Measurements from ENCODE around the gene CEACAM19. TPM values are rescaled to one million over a fixed set of nuclear protein-coding genes. Genes with fewer than 3 reads are reported as not detected.

Gene CEACAM19
- total RNA-seq, 1 experiment from 2014 or later, result 1.2 TPM

- ChIA-PET POLR2A (no interaction called here), CTCF (no interaction called here)
- no peak for ATAC-seq
- TF ChIP-seq SIN3A (IDR thresholded peaks at IDR 0.05; ENCODE audit: borderline replicate concordance, insufficient read depth, low read depth, low read length) (no peak), TCF7L2 (IDR thresholded peaks at IDR 0.05; ENCODE audit: low read depth, low read length) (no peak), REST (IDR thresholded peaks at IDR 0.05; ENCODE audit: insufficient read depth in 1 of 2, low read depth in 2 of 2, low read length in 1 of 2) (no peak), POLR2AphosphoS5 (IDR thresholded peaks at IDR 0.05; ENCODE audit: low read depth, low read length) (no peak), CTCF (IDR thresholded peaks at IDR 0.05) (no peak)
- H3K36me3 ChIP-seq (ENCODE audit: control insufficient read depth, insufficient read depth, low read length), result no peaks in the 10 kb centered on the region
- H3K27me3 ChIP-seq (ENCODE audit: control insufficient read depth, insufficient read depth, low read length), result no peaks in the 10 kb centered on the region
- no TSS peak for BruUV-seq (replicated peaks)
- no peak for DNase-seq (ENCODE audit: low read depth, low spot score)
- intact Hi-C loops (cut with micrococcal nuclease; ENCODE audit: unreplicated experiment), result no loop called here
- in situ Hi-C loops (cut with HindIII; ENCODE audit: low pct_unique_long_range_greater_than_20kb, low sequenced_read_pairs), result no loop called here
- H3K4me3 ChIP-seq (ENCODE audit: low read depth in 2 of 2, low read length in 2 of 2), result no peak overlapping the region
- H3K4me1 ChIP-seq (ENCODE audit: control insufficient read depth, insufficient read depth, low read length), result no peaks in the 10 kb centered on the region
- no peak overlapping the region for H3K27ac ChIP-seq (ENCODE audit: low read length)
- no peaks in the 10 kb centered on the region for H3K9me3 ChIP-seq (ENCODE audit: control insufficient read depth, insufficient read depth, low read depth, low read length)
Observed at GRCh38 chr19:44660081-44660480, 11.2 kb upstream of the CEACAM19 start.

GRCh38 chr19:44661205-44661604 lies 10.1 kb upstream of the CEACAM19 start:
- Histone ChIP-seq H3K4me3 (ENCODE audit: low read depth in 2 of 2, low read length in 2 of 2) (no peak overlapping the region), H3K4me1 (ENCODE audit: control insufficient read depth, insufficient read depth, low read length) (no peaks in the 10 kb centered on the region), H3K27me3 (ENCODE audit: control insufficient read depth, insufficient read depth, low read length) (no peaks in the 10 kb centered on the region), H3K27ac (ENCODE audit: low read length) (no peak overlapping the region), H3K9me3 (ENCODE audit: control insufficient read depth, insufficient read depth, low read depth, low read length) (no peaks in the 10 kb centered on the region), H3K36me3 (ENCODE audit: control insufficient read depth, insufficient read depth, low read length) (no peaks in the 10 kb centered on the region)
- DNase-seq (ENCODE audit: low read depth, low spot score) (no peak), ATAC-seq (no peak)
- POLR2A ChIA-PET, result no interaction called here
- no TSS peak for BruUV-seq (replicated peaks)
- no peak for TF ChIP-seq POLR2AphosphoS5 (IDR thresholded peaks at IDR 0.05; ENCODE audit: low read depth, low read length)
- no peak for TF ChIP-seq SIN3A (IDR thresholded peaks at IDR 0.05; ENCODE audit: borderline replicate concordance, insufficient read depth, low read depth, low read length)
- TF ChIP-seq REST (IDR thresholded peaks at IDR 0.05; ENCODE audit: insufficient read depth in 1 of 2, low read depth in 2 of 2, low read length in 1 of 2), result no peak
- no peak for TF ChIP-seq CTCF (IDR thresholded peaks at IDR 0.05)
- TF ChIP-seq TCF7L2 (IDR thresholded peaks at IDR 0.05; ENCODE audit: low read depth, low read length), result no peak
- in situ Hi-C loops (cut with HindIII; ENCODE audit: low pct_unique_long_range_greater_than_20kb, low sequenced_read_pairs) (no loop called here), intact Hi-C loops (cut with micrococcal nuclease; ENCODE audit: unreplicated experiment) (no loop called here)
- CTCF ChIA-PET, result no interaction called here
